GM10248 (cell line): ENCODE data around the gene ME2.
"Not testable (repeated sequence)": the region's sequence is repeated elsewhere in the genome, so short reads cannot be mapped to it uniquely, and the experiment has no call there.

ENCODE experiments used
- CTCF ChIA-PET: fragments of 300-600 bp; sonication (Branson Sonifier 250); formaldehyde crosslinking; extraction: SDS; loops from one replicate; lab custom pipeline; 2021; ENCODE audit warnings: antibody characterized with exemption; lab: Yijun Ruan, JAX
- POLR2A ChIA-PET: fragments of 350-650 bp; sonication (Branson Sonifier 250); formaldehyde crosslinking; extraction: SDS; loops from one replicate; lab custom pipeline; 2020; ENCODE audit warnings: antibody characterized with exemption; lab: Yijun Ruan, JAX
- DNase-seq: peaks from one replicate; pipeline ENCODE4 v3.0.0; 2012; ENCODE audit errors: extremely low spot score
- TF ChIP-seq, protein P1 (sequence below): IDR thresholded peaks from 2 replicates; pipeline ENCODE4 v1.5.1; 2012; ENCODE audit warnings: mild to moderate bottlenecking, low read depth; ENCODE audit errors: extremely low read depth, missing control alignments, control extremely low read depth

ME2 gene

GRCh38 chr18:50970006-50970405 lies 91.1 kb downstream of the ME2 start:
- TF ChIP-seq, protein P1, sequence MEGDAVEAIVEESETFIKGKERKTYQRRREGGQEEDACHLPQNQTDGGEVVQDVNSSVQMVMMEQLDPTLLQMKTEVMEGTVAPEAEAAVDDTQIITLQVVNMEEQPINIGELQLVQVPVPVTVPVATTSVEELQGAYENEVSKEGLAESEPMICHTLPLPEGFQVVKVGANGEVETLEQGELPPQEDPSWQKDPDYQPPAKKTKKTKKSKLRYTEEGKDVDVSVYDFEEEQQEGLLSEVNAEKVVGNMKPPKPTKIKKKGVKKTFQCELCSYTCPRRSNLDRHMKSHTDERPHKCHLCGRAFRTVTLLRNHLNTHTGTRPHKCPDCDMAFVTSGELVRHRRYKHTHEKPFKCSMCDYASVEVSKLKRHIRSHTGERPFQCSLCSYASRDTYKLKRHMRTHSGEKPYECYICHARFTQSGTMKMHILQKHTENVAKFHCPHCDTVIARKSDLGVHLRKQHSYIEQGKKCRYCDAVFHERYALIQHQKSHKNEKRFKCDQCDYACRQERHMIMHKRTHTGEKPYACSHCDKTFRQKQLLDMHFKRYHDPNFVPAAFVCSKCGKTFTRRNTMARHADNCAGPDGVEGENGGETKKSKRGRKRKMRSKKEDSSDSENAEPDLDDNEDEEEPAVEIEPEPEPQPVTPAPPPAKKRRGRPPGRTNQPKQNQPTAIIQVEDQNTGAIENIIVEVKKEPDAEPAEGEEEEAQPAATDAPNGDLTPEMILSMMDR = no peak
- no peak for DNase-seq
- POLR2A ChIA-PET = interaction anchor here (0.7 kb wide), 1 partner anchor 62 kb away, joined by 3 read pairs; no protein-coding TSS in a partner anchor
- CTCF ChIA-PET = no interaction called here

DNA sequence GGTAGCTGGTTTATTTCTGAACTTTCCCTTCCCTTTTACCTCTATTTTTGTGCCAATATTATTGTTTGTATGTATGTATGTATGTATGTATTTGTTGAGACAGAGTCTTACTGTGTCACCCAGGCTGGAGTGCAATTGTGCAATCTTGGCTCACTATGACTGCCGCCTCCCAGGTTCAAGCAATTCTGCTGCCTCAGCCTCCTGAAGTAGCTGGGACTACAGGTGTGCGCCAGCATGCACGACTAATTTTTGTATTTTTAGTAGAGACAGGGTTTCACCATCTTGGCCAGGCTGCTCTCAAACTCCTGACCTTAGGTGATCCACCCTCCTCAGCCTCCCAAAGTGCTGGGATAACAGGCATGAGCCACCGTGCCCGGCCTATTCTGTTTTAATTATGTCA lies 93.5 kb downstream of the ME2 start:
- POLR2A ChIA-PET, DNase-seq, CTCF ChIA-PET: not testable (repeated sequence)

DNA sequence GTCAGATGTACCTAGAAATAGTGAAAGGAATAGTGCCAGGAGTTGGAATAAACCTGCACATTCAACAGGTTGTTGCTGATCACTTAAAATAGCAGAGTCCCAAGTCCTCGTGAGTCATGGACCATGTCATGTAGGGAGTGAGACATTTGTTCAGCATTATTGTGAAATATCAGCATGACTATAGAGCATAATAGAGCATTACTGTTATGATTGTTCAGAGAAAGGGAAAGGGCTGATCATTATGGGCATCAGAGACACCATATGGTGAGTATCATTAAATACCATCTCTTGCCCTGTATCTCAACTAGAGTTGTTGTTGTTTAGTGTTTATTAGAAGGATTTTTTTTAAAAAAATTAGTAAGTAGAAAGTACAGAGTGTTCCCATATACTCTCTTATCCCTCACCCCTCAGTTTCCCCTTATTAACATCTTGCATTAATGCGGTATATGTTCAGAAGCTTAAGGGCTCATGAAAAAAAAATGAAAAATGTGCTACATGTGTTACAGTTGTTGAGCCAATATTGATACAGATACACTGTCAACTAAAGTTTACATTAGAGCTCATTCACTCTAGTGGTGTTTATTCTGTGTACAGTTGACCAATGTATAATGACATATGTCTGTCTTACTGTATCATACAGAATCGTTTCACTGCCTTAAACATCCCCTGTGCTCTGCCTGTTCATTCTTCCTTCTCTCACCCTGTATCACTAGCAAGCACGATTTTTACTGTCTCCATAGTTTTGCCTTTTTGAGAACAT lies 94.6 kb downstream of the ME2 start:
- no peak for DNase-seq
- ChIA-PET CTCF (interaction anchor here (2.0 kb wide), 1 partner anchor 14 kb away, joined by 7 read pairs; no protein-coding TSS in a partner anchor), POLR2A (no interaction called here)
- TF ChIP-seq, protein P1 = no peak

- ChIA-PET POLR2A (no interaction called here), CTCF (interaction anchor here (1.0 kb wide), 1 partner anchor 11 kb away, joined by 3 read pairs; no protein-coding TSS in a partner anchor)
Measured at GRCh38 chr18:50977037-50977760, 98.3 kb downstream of the ME2 start.

GRCh38 chr18:50981381-50981780 lies 102.5 kb downstream of the ME2 start:
- no peak for DNase-seq
- ChIA-PET CTCF (interaction anchor here (0.9 kb wide), 1 partner anchor 10 kb away, joined by 3 read pairs; no protein-coding TSS in a partner anchor), POLR2A (no interaction called here)
- TF ChIP-seq, protein P1 = no peak

More at GRCh38 chr18:50977037-50977760, 98.3 kb downstream of the ME2 start:
- no peak for DNase-seq
- TF ChIP-seq, protein P1 = no peak

- DNase-seq = no peak
- ChIA-PET CTCF (no interaction called here), POLR2A (no interaction called here)
Measured at GRCh38 chr18:50982086-50982801, 103.3 kb downstream of the ME2 start.

More at GRCh38 chr18:50982086-50982801, 103.3 kb downstream of the ME2 start:
- TF ChIP-seq, protein P1 = no peak
